ENCODE results near the gene MATN4. TPM values are rescaled to one million over a fixed set of nuclear protein-coding genes. Genes with fewer than 3 reads are reported as not detected.

MATN4 gene
- total RNA-seq, 2 experiments from 2014 or later, result 0.38 TPM; not detected in 1

DNA sequence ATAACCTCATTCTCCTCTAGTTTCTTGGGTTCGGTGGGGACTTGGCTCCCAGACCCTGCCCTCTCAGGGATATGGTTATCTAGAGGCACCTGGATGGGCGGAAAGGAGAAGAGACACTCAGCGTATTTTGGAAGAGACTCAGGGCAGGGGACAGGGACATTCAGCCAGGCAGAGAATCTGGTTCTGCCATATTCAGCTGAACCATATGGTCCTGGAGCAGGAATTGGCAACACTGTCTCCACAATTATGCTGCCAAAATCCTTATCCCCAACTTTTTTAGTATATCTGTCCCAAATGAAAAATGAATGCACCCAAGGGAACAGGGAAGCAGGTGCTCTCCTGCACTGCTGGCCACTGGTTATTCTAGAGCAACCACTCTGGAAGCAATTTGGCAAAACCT lies 22.4 kb upstream of the MATN4 start:
- CTCF ChIA-PET (ENCODE audit: unreplicated experiment), result no interaction called here
- Histone ChIP-seq H2AFZ (ENCODE audit: low read length) (no peak overlapping the region), H3K9me2 (ENCODE audit: insufficient read depth, low read length) (no peaks in the 10 kb centered on the region), H4K20me1 (ENCODE audit: insufficient read depth, low read length) (no peaks in the 10 kb centered on the region), H3K79me2 (ENCODE audit: insufficient read depth, low read depth, low read length) (no peaks in the 10 kb centered on the region), H3K9me3 (ENCODE audit: low read length) (no peaks in the 10 kb centered on the region), H3K4me2 (ENCODE audit: low read length) (no peak overlapping the region), H3K27ac (ENCODE audit: low read depth, low read length, poor library complexity, severe bottlenecking) (no peak overlapping the region), H3K36me3 (ENCODE audit: insufficient read depth, low read length) (no peaks in the 10 kb centered on the region), H3K4me3 (ENCODE audit: low read depth, low read length, poor library complexity, severe bottlenecking) (no peak overlapping the region), H3K4me1 (ENCODE audit: insufficient read depth, low read length, poor library complexity, severe bottlenecking) (peaks cover 13% of the 10 kb centered on the region)
- TF ChIP-seq, protein P1, sequence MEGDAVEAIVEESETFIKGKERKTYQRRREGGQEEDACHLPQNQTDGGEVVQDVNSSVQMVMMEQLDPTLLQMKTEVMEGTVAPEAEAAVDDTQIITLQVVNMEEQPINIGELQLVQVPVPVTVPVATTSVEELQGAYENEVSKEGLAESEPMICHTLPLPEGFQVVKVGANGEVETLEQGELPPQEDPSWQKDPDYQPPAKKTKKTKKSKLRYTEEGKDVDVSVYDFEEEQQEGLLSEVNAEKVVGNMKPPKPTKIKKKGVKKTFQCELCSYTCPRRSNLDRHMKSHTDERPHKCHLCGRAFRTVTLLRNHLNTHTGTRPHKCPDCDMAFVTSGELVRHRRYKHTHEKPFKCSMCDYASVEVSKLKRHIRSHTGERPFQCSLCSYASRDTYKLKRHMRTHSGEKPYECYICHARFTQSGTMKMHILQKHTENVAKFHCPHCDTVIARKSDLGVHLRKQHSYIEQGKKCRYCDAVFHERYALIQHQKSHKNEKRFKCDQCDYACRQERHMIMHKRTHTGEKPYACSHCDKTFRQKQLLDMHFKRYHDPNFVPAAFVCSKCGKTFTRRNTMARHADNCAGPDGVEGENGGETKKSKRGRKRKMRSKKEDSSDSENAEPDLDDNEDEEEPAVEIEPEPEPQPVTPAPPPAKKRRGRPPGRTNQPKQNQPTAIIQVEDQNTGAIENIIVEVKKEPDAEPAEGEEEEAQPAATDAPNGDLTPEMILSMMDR (conservative IDR thresholded peaks at IDR 0.05; ENCODE audit: low read length), result no peak
- TF ChIP-seq EZH2phosphoT487 (IDR thresholded peaks at IDR 0.05; ENCODE audit: borderline replicate concordance, low read depth, low read length), result no peak
- no peak for DNase-seq (ENCODE audit: low spot score)
- BruUV-seq (replicated peaks), result no TSS peak
- POLR2A ChIA-PET, result no interaction called here
- intact Hi-C loops (cut with micrococcal nuclease; ENCODE audit: unreplicated experiment), result no loop called here

DNA sequence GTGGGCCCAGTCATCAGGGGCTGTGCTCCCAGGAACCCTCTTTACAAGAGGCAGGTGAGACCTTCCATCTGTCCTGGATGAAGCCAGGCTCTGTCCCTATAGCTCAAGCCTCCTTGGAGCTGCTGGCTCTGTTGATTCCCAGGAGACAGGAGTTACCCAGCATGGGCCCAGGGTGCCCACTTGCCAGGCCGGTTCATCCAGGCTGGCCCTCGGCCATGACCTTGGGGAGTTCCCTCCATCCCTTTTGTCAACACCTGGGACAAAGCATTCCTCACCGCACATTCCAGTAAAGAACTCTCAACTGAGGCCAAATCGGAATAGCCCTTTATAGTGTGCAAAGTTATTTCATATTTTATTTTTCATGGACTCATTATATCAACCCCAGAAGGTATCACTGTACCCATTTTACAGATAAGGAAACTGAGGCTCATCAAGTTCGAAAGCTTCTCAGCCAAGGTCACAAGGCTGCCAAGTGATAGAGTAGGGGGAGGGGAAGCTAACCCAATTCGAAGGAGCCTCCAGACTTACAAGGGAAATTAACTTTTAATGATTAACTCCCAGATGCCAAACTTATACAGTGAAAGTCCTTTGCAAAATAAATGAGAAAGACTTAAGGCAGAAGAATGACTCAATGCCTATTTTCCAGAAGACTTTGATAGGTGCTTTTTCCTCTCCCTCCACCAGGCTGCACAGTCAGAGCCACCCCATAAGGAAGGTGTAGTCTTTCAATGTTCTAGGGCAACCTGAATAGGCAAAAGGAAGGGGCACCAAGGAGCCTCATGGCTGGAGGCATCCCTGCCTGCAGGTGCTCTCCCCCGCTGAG lies 21.6 kb upstream of the MATN4 start:
- Histone ChIP-seq H3K36me3 (ENCODE audit: insufficient read depth, low read length) (no peaks in the 10 kb centered on the region), H4K20me1 (ENCODE audit: insufficient read depth, low read length) (no peaks in the 10 kb centered on the region), H3K4me3 (ENCODE audit: low read depth, low read length, poor library complexity, severe bottlenecking) (no peak overlapping the region), H3K4me1 (ENCODE audit: insufficient read depth, low read length, poor library complexity, severe bottlenecking) (peaks cover 21% of the 10 kb centered on the region), H3K9me2 (ENCODE audit: insufficient read depth, low read length) (no peaks in the 10 kb centered on the region), H3K27ac (ENCODE audit: low read depth, low read length, poor library complexity, severe bottlenecking) (no peak overlapping the region), H3K9me3 (ENCODE audit: low read length) (no peaks in the 10 kb centered on the region), H2AFZ (ENCODE audit: low read length) (no peak overlapping the region), H3K4me2 (ENCODE audit: low read length) (no peak overlapping the region), H3K79me2 (ENCODE audit: insufficient read depth, low read depth, low read length) (no peaks in the 10 kb centered on the region)
- BruUV-seq (replicated peaks), result no TSS peak
- no peak for DNase-seq (ENCODE audit: low spot score)
- POLR2A ChIA-PET, result no interaction called here
- TF ChIP-seq EZH2phosphoT487 (IDR thresholded peaks at IDR 0.05; ENCODE audit: borderline replicate concordance, low read depth, low read length), result no peak
- TF ChIP-seq, protein P1 (conservative IDR thresholded peaks at IDR 0.05; ENCODE audit: low read length), result 0 out of 2 replicates have a peak, but pooled peaks have one; percentile 12
- CTCF ChIA-PET (ENCODE audit: unreplicated experiment), result no interaction called here
- intact Hi-C loops (cut with micrococcal nuclease; ENCODE audit: unreplicated experiment), result no loop called here

DNA sequence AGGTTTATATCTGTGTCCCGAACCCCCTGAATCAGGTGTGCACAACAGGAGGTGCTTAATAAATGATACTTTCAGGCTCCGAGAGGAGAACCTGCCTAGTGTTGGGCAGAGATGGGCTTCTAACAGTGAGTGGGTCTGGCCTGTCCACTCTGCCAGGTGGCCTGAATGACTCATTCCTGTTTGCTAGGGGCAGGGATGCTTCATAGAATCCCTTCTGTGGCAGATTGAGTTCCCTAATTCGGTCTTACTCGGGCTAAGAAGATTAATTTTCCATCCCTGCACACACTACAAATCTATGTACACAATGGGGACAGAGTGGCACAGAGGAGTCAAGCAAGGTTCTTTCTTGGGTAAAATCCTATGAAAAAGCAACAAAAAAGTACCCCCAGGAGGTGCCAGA lies 20.4 kb upstream of the MATN4 start:
- Histone ChIP-seq H3K79me2 (ENCODE audit: insufficient read depth, low read depth, low read length) (no peaks in the 10 kb centered on the region), H4K20me1 (ENCODE audit: insufficient read depth, low read length) (no peaks in the 10 kb centered on the region), H3K9me3 (ENCODE audit: low read length) (no peaks in the 10 kb centered on the region), H3K9me2 (ENCODE audit: insufficient read depth, low read length) (no peaks in the 10 kb centered on the region), H3K27ac (ENCODE audit: low read depth, low read length, poor library complexity, severe bottlenecking) (no peak overlapping the region), H2AFZ (ENCODE audit: low read length) (no peak overlapping the region), H3K4me2 (ENCODE audit: low read length) (no peak overlapping the region), H3K36me3 (ENCODE audit: insufficient read depth, low read length) (no peaks in the 10 kb centered on the region), H3K4me3 (ENCODE audit: low read depth, low read length, poor library complexity, severe bottlenecking) (no peak overlapping the region), H3K4me1 (ENCODE audit: insufficient read depth, low read length, poor library complexity, severe bottlenecking) (peaks cover 23% of the 10 kb centered on the region)
- BruUV-seq (replicated peaks), result no TSS peak
- intact Hi-C loops (cut with micrococcal nuclease; ENCODE audit: unreplicated experiment), result no loop called here
- no peak for TF ChIP-seq EZH2phosphoT487 (IDR thresholded peaks at IDR 0.05; ENCODE audit: borderline replicate concordance, low read depth, low read length)
- TF ChIP-seq, protein P1 (conservative IDR thresholded peaks at IDR 0.05; ENCODE audit: low read length), result no peak
- DNase-seq (ENCODE audit: low spot score), result no peak
- ChIA-PET POLR2A (no interaction called here), CTCF (ENCODE audit: unreplicated experiment) (no interaction called here)
